GM12878 (cell line): ENCODE measurements around the gene ABCB7. TPM values are rescaled to one million over a fixed set of nuclear protein-coding genes. Genes with fewer than 3 reads are reported as not detected.

Source experiments
- ATAC-seq: fragments of 200-7000 bp; cut with Tn5 transposase; 3 replicates; pipeline ENCODE4 v1.9.1; 2020; ENCODE audit warnings: mild to moderate bottlenecking, moderate library complexity
- BruUV-seq: library from RNA; stranded (reverse); fragments of 400-500 nt; replicated peaks from 2 replicates; lab custom pipeline; 2021; lab: Mats Ljungman, UMichigan
- CTCF ChIA-PET: fragments of 300-600 bp; sonication (Branson Sonifier 250); formaldehyde crosslinking; extraction: SDS; loops from one replicate; lab custom pipeline; 2021; ENCODE audit warnings: inconsistent platforms; lab: Yijun Ruan, JAX
- POLR2A ChIA-PET: fragments of 350-600 bp; formaldehyde crosslinking; extraction: SDS; loops from one replicate; lab custom pipeline; 2021; ENCODE audit warnings: inconsistent platforms; lab: Charles Lee
- RAD21 ChIA-PET: fragments of 300-600 bp; sonication (Branson Sonifier 250); formaldehyde crosslinking; loops from one replicate; lab custom pipeline; 2023; ENCODE audit warnings: antibody characterized with exemption; ENCODE audit not compliant: unreplicated experiment; lab: Charles Lee
- SMC1A ChIA-PET: fragments of 300-600 bp; sonication (Branson Sonifier 250); formaldehyde crosslinking; loops from one replicate; lab custom pipeline; 2023; ENCODE audit not compliant: unreplicated experiment, uncharacterized antibody; lab: Charles Lee
- DNase-seq: peaks from one replicate; pipeline ENCODE4 v3.0.0-alpha.2; 2011; ENCODE audit warnings: low read depth, low spot score
- FAIRE-seq: peaks from 3 replicates; lab custom pipeline; 2011; peaks lifted over from hg19 to GRCh38; lab: Jason Lieb, UNC
- H2AFZ ChIP-seq: 2 replicates; pipeline ENCODE4 v1.6.0; 2011; ENCODE audit warnings: low read depth, low read length, control low read depth; ENCODE audit not compliant: control insufficient read depth
- H3K27ac ChIP-seq: 2 replicates; pipeline ENCODE4 v1.5.1; 2011; ENCODE audit warnings: control low read depth; ENCODE audit not compliant: control insufficient read depth, insufficient read depth
- H3K27me3 ChIP-seq, 2 experiments: replicated peaks in 1 of 2; 2 replicates each; pipeline versions ENCODE4 v1.6.0 to v1.6.1; 2011; ENCODE audit warnings: low read length in 1 of 2; ENCODE audit not compliant: control insufficient read depth in 2 of 2, insufficient read depth in 2 of 2
- H3K36me3 ChIP-seq, 2 experiments: 2 replicates each; pipeline ENCODE4 v1.5.1; 2011; ENCODE audit warnings: low read length in 1 of 2; ENCODE audit not compliant: control insufficient read depth in 2 of 2, insufficient read depth in 2 of 2
- H3K4me1 ChIP-seq: 2 replicates; pipeline ENCODE4 v1.6.1; 2011; ENCODE audit warnings: mild to moderate bottlenecking, low read length, moderate library complexity, mixed read lengths; ENCODE audit not compliant: control insufficient read depth, insufficient read depth
- H3K4me2 ChIP-seq: 2 replicates; pipeline ENCODE4 v1.6.0; 2011; ENCODE audit warnings: control low read depth; ENCODE audit not compliant: control insufficient read depth, insufficient read depth
- H3K4me3 ChIP-seq: fragments of 200-600 bp; sonication (generic); 2 replicates; pipeline ENCODE4 v1.5.1; 2016
- H3K79me2 ChIP-seq: 2 replicates; pipeline ENCODE4 v1.6.0; 2011; ENCODE audit warnings: low read length; ENCODE audit not compliant: control insufficient read depth, insufficient read depth
- H3K9ac ChIP-seq: 2 replicates; pipeline ENCODE4 v1.8.0; 2011; ENCODE audit warnings: low read length, control low read depth, mixed read lengths; ENCODE audit not compliant: control insufficient read depth, insufficient read depth
- H3K9me3 ChIP-seq: replicated peaks from 3 replicates; pipeline ENCODE4 v1.5.1; 2011; ENCODE audit warnings: mild to moderate bottlenecking, low read length; ENCODE audit not compliant: control insufficient read depth, insufficient read depth
- H4K20me1 ChIP-seq: 2 replicates; pipeline ENCODE4 v1.6.0; 2011; ENCODE audit not compliant: control insufficient read depth, insufficient read depth
- BRCA1 ChIP-seq: IDR thresholded peaks from 2 replicates; pipeline ENCODE4 v1.6.1; 2011; ENCODE audit warnings: low read depth, low read length, improper control_type of control experiment
- DPF2 ChIP-seq: fragments of 450-650 bp; IDR thresholded peaks from 2 replicates; pipeline ENCODE4 v1.6.1; 2017; ENCODE audit warnings: mild to moderate bottlenecking
- E4F1 ChIP-seq: fragments of 450-650 bp; IDR thresholded peaks from 2 replicates; pipeline ENCODE4 v1.6.1; 2018; ENCODE audit warnings: borderline replicate concordance, mild to moderate bottlenecking; ENCODE audit not compliant: partially characterized antibody
- EZH2 ChIP-seq: IDR thresholded peaks from 2 replicates; pipeline ENCODE4 v1.6.1; 2012; ENCODE audit warnings: low read depth, mild to moderate bottlenecking, control low read depth, inconsistent platforms, low read length, borderline replicate concordance; ENCODE audit not compliant: control insufficient read depth
- HCFC1 ChIP-seq: fragments of 150-350 bp; IDR thresholded peaks from 2 replicates; pipeline ENCODE4 v1.6.1; 2014; ENCODE audit warnings: low read length
- HDAC2 ChIP-seq: fragments of 200-600 bp; sonication (generic); IDR thresholded peaks from 2 replicates; pipeline ENCODE4 v1.6.1; 2017
- IRF5 ChIP-seq: fragments of 450-650 bp; IDR thresholded peaks from 2 replicates; pipeline ENCODE4 v1.6.1; 2017; ENCODE audit warnings: borderline replicate concordance
- KLF5 ChIP-seq: fragments of 450-650 bp; IDR thresholded peaks from 2 replicates; pipeline ENCODE4 v1.6.1; 2014; ENCODE audit warnings: mild to moderate bottlenecking; ENCODE audit not compliant: partially characterized antibody
- MEF2B ChIP-seq: fragments of 450-650 bp; IDR thresholded peaks from 2 replicates; pipeline ENCODE4 v1.6.1; 2018; ENCODE audit warnings: mild to moderate bottlenecking, moderate library complexity; ENCODE audit not compliant: partially characterized antibody, poor library complexity, severe bottlenecking
- NR2C1 ChIP-seq: fragments of 450-650 bp; IDR thresholded peaks from 2 replicates; pipeline ENCODE4 v1.6.1; 2017; ENCODE audit warnings: antibody characterized with exemption, mild to moderate bottlenecking, moderate library complexity
- POLR2A ChIP-seq: IDR thresholded peaks from 2 replicates; pipeline ENCODE4 v1.6.1; 2011; ENCODE audit warnings: low read depth, mild to moderate bottlenecking, low read length
- RAD51 ChIP-seq: fragments of 450-650 bp; IDR thresholded peaks from 2 replicates; pipeline ENCODE4 v1.6.1; 2016; ENCODE audit warnings: moderate library complexity, mild to moderate bottlenecking, inconsistent platforms
- ZNF207 ChIP-seq: fragments of 450-650 bp; IDR thresholded peaks from 2 replicates; pipeline ENCODE4 v1.6.1; 2014; ENCODE audit warnings: antibody characterized with exemption, mild to moderate bottlenecking, borderline replicate concordance
- ZNF274 ChIP-seq: IDR thresholded peaks from one replicate; pipeline ENCODE4 v1.8.0; 2011; ENCODE audit not compliant: insufficient read length, insufficient read depth
- WGBS: methylation state at CpG from one replicate; pipeline ENCODE4 v1.1.6; 2016; ENCODE audit warnings: low lambda C conversion rate; ENCODE audit not compliant: insufficient replicate concordance, insufficient coverage; ENCODE audit errors: missing lambda C conversion rate; 5-methylcytosine and 5-hydroxymethylcytosine counted together
- in situ Hi-C: fragments of 300-500 bp; cut with MboI; formaldehyde crosslinking; loops from 9 replicates; pipeline ENCODE4 v1.14.3; 2018; ENCODE audit warnings: mixed read lengths
- intact Hi-C: fragments of 100-400 bp; cut with micrococcal nuclease; formaldehyde crosslinking; loops from one replicate; pipeline ENCODE4 v1.14.2; 2022; ENCODE audit not compliant: unreplicated experiment
- polyA plus RNA-seq, 11 experiments: library from polyadenylated mRNA; depleted of rRNA in 4 of 11; unstranded in 6 of 11; stranded (reverse) in 5 of 11; fragments of >200 nt; fragmentation: Nextera tagmentation in 4 of 11; fragmentation: Illumina TruSeq in 1 of 11; extraction: Ambion mirVana in 4 of 11; extraction: Trizol in 1 of 11; gene quantifications; 1 replicate in 1 of 11; 2 replicates in 10 of 11; pipeline versions ENCODE4 v1.2.1 to v1.2.3, GENCODE V29; 2011 to 2016; ENCODE audit warnings: inconsistent platforms in 2 of 11, missing spikeins in 2 of 11, low read depth in 1 of 11
- total RNA-seq, 4 experiments: library from RNA; depleted of rRNA in 3 of 4; stranded (reverse); fragments of >200 nt in 3 of 4; fragmentation: Illumina TruSeq in 1 of 4; extraction: Trizol in 1 of 4; gene quantifications; 2 replicates each; pipeline versions ENCODE4 v1.2.1 to v1.2.3, GENCODE V29; 2013 to 2021
- TF ChIP-seq, protein P1 (sequence below): IDR thresholded peaks from 2 replicates; pipeline ENCODE4 v1.6.1; 2011; ENCODE audit warnings: mild to moderate bottlenecking, low read depth, low read length, moderate library complexity; ENCODE audit not compliant: insufficient replicate concordance
- TF ChIP-seq, protein P2 (sequence below): fragments of 450-650 bp; IDR thresholded peaks from 2 replicates; pipeline ENCODE4 v1.6.1; 2017; ENCODE audit warnings: mild to moderate bottlenecking, moderate library complexity

ABCB7 gene
- total and polyA plus RNA-seq, 10 of the 15 experiments (the other 5 are each of a cell fraction or from before 2014, with no cell fraction given), result 16.8 to 62.7 (median 30.6) TPM

DNA sequence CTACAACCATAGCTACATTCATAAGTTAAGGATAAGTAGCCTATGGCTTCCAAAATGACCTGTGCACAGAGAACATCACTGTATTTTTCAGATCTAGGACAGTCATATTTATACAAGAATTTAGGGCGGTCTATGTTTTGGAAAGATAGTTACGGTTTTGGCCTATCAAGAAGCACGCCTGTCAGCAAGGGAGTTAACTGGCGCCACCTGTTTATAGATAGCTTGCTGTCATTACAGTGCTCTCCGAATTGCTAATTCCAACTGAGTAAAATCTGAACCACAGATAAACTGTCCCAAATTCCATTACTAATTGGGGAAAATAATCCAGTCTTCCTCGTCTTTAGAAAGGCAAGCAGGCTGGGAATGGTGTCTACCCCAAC, 646 bp downstream of the ABCB7 start:
- WGBS, result 33% methylated on average over 6 of the region's 6 CpGs
- Histone ChIP-seq H3K4me1 (no peaks in the 10 kb centered on the region; the same call in 1 of the 2 replicates), H2AFZ (peak overlapping the region; percentile 81), H3K36me3 (no peaks in the 10 kb centered on the region), H3K4me2 (no peak overlapping the region), H4K20me1 (no peaks in the 10 kb centered on the region), H3K4me3 (peak overlapping the region; percentile 74), H3K79me2 (peaks cover 17% of the 10 kb centered on the region), H3K27me3 (no peaks in the 10 kb centered on the region), H3K27ac (peak overlapping the region; percentile 74), H3K9me3 (no peaks in the 10 kb centered on the region), H3K9ac (peak overlapping the region; percentile 75)
- in situ Hi-C loops (no loop called here), intact Hi-C loops (loop anchor here (5.0 kb wide), 3 partner anchors 117 to 543 kb away; partner anchors contain the start of genes RLIM and UPRT)
- ChIA-PET CTCF (interaction anchor here (0.7 kb wide), 1 partner anchor 93 kb away, joined by 3 read pairs; no protein-coding TSS in a partner anchor), POLR2A (no interaction called here), SMC1A (interaction anchor here (0.7 kb wide), 1 partner anchor 11 kb away, joined by 3 read pairs; no protein-coding TSS in a partner anchor), RAD21 (interaction anchor here (1.0 kb wide), 2 partner anchors 120 to 373 kb away, joined by 3 read pairs; no protein-coding TSS in a partner anchor)
- no peak for DNase-seq
- ATAC-seq, result peak; percentile 63
- FAIRE-seq, result no peak
- no TSS peak for BruUV-seq
- TF ChIP-seq IRF5 (no peak), POLR2A (no peak), DPF2 (no peak), EZH2 (no peak), HCFC1 (no peak), RAD51 (no peak), E4F1 (no peak), KLF5 (no peak), HDAC2 (no peak), NR2C1 (no peak), ZNF274 (no peak), BRCA1 (no peak), ZNF207 (no peak), MEF2B (no peak)
- TF ChIP-seq, protein P1, sequence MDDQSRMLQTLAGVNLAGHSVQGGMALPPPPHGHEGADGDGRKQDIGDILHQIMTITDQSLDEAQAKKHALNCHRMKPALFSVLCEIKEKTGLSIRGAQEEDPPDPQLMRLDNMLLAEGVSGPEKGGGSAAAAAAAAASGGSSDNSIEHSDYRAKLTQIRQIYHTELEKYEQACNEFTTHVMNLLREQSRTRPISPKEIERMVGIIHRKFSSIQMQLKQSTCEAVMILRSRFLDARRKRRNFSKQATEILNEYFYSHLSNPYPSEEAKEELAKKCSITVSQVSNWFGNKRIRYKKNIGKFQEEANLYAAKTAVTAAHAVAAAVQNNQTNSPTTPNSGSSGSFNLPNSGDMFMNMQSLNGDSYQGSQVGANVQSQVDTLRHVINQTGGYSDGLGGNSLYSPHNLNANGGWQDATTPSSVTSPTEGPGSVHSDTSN, result no peak
- TF ChIP-seq, protein P2, sequence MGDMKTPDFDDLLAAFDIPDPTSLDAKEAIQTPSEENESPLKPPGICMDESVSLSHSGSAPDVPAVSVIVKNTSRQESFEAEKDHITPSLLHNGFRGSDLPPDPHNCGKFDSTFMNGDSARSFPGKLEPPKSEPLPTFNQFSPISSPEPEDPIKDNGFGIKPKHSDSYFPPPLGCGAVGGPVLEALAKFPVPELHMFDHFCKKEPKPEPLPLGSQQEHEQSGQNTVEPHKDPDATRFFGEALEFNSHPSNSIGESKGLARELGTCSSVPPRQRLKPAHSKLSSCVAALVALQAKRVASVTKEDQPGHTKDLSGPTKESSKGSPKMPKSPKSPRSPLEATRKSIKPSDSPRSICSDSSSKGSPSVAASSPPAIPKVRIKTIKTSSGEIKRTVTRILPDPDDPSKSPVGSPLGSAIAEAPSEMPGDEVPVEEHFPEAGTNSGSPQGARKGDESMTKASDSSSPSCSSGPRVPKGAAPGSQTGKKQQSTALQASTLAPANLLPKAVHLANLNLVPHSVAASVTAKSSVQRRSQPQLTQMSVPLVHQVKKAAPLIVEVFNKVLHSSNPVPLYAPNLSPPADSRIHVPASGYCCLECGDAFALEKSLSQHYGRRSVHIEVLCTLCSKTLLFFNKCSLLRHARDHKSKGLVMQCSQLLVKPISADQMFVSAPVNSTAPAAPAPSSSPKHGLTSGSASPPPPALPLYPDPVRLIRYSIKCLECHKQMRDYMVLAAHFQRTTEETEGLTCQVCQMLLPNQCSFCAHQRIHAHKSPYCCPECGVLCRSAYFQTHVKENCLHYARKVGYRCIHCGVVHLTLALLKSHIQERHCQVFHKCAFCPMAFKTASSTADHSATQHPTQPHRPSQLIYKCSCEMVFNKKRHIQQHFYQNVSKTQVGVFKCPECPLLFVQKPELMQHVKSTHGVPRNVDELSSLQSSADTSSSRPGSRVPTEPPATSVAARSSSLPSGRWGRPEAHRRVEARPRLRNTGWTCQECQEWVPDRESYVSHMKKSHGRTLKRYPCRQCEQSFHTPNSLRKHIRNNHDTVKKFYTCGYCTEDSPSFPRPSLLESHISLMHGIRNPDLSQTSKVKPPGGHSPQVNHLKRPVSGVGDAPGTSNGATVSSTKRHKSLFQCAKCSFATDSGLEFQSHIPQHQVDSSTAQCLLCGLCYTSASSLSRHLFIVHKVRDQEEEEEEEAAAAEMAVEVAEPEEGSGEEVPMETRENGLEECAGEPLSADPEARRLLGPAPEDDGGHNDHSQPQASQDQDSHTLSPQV, result no peak
